Measurements from ENCODE around the gene ADARB2. TPM values are rescaled to one million over a fixed set of nuclear protein-coding genes. Genes with fewer than 3 reads are reported as not detected.

Gene ADARB2
- polyA plus RNA-seq, 1 of the 3 experiments (the other 2 are of a cell fraction): not detected

DNA sequence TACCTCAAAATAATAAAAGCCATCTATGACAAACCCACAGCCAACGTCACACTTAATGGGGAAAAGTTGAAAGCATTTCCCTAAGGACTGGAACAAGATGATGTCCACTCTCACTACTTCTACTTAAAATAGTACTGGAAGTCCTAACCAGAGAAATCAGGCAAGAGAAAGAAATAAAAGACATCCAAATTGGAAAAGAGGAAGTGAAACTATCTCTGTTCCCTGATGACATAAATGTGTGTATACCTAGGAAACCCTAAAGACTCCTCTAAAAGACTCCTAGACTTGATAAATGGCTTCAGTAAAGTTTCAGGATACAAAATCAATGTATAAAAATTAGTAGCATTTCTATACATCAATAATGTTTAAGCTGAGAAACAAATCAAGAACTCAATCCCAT is 367.0 kb downstream of the ADARB2 start (continued):
- TF ChIP-seq, protein P1, sequence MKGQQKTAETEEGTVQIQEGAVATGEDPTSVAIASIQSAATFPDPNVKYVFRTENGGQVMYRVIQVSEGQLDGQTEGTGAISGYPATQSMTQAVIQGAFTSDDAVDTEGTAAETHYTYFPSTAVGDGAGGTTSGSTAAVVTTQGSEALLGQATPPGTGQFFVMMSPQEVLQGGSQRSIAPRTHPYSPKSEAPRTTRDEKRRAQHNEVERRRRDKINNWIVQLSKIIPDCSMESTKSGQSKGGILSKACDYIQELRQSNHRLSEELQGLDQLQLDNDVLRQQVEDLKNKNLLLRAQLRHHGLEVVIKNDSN (IDR thresholded peaks at IDR 0.05; ENCODE audit: borderline replicate concordance, low read depth): no peak
- TF ChIP-seq, protein P2, sequence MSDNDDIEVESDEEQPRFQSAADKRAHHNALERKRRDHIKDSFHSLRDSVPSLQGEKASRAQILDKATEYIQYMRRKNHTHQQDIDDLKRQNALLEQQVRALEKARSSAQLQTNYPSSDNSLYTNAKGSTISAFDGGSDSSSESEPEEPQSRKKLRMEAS (IDR thresholded peaks at IDR 0.05; ENCODE audit: low read depth): no peak
- TF ChIP-seq RCOR1 (IDR thresholded peaks at IDR 0.05; ENCODE audit: low read length) (no peak), EP300 (IDR thresholded peaks at IDR 0.05; ENCODE audit: borderline replicate concordance in 1 of 2, low read depth in 1 of 2, low read length in 1 of 2) (no peak), RXRA (IDR thresholded peaks at IDR 0.05; ENCODE audit: borderline replicate concordance, low read depth) (no peak), YY1 (IDR thresholded peaks at IDR 0.05; ENCODE audit: low read depth) (no peak)

GRCh38 chr10:1369665-1370064 is 367.7 kb downstream of the ADARB2 start:
- Histone ChIP-seq H3K9me2 (no peaks in the 10 kb centered on the region), H3K36me3 (replicated peaks in 1 of 2; ENCODE audit: control insufficient read depth in 1 of 2, insufficient read depth in 2 of 2, low read length in 1 of 2) (no peaks in the 10 kb centered on the region), H3K27me3 (ENCODE audit: insufficient read depth) (no peaks in the 10 kb centered on the region), H3F3A (replicated peaks; ENCODE audit: insufficient read depth) (no peaks in the 10 kb centered on the region), H3K79me2 (ENCODE audit: insufficient read depth) (no peaks in the 10 kb centered on the region), H4K20me1 (ENCODE audit: insufficient read depth) (no peaks in the 10 kb centered on the region), H3K4me1 (ENCODE audit: control insufficient read depth in 1 of 2, insufficient read depth in 2 of 2, low read depth in 1 of 2, low read length in 1 of 2) (peaks cover 0 to 7% of the 10 kb centered on the region in 2 experiments; a peak in 1 of 4 replicates), H3K4me2 (no peak overlapping the region), H3K9me3 (no peaks in the 10 kb centered on the region), H3K4me3 (ENCODE audit: low read depth in 2 of 2, low read length in 1 of 2) (no peak overlapping the region), H3K9ac (no peak overlapping the region), H2AFZ (ENCODE audit: low read depth) (no peak overlapping the region), H3K27ac (ENCODE audit: low read depth in 2 of 2, low read length in 1 of 2) (no peak overlapping the region)
- peak; percentile 26 for DNase-seq
- WGBS (ENCODE audit: low lambda C conversion rate): 35% methylated on average over 7 of the region's 7 CpGs
- TF ChIP-seq JUND (IDR thresholded peaks at IDR 0.05) (no peak), FOSL2 (IDR thresholded peaks at IDR 0.05; ENCODE audit: borderline replicate concordance, low read depth) (no peak), TEAD4 (IDR thresholded peaks at IDR 0.05; ENCODE audit: borderline replicate concordance, insufficient read depth) (no peak), PBX3 (IDR thresholded peaks at IDR 0.05) (no peak), SIN3A (IDR thresholded peaks at IDR 0.05; ENCODE audit: borderline replicate concordance, low read depth, low read length) (no peak), SMC3 (IDR thresholded peaks at IDR 0.05; ENCODE audit: low read depth, low read length) (no peak), MXI1 (IDR thresholded peaks at IDR 0.05; ENCODE audit: low read depth, low read length) (no peak), TCF12 (IDR thresholded peaks at IDR 0.05) (no peak), CHD2 (IDR thresholded peaks at IDR 0.05; ENCODE audit: low read length, partially characterized antibody) (no peak), FOXJ3 (CRISPR knock-in tag; IDR thresholded peaks at IDR 0.05) (no peak), ELF1 (IDR thresholded peaks at IDR 0.05) (no peak), GATA2 (CRISPR knock-in tag; IDR thresholded peaks at IDR 0.05) (no peak), IRF3 (IDR thresholded peaks at IDR 0.05; ENCODE audit: low read depth, low read length) (no peak), GABPA (IDR thresholded peaks at IDR 0.05; ENCODE audit: low read depth) (no peak)
- TF ChIP-seq, protein P2 (IDR thresholded peaks at IDR 0.05; ENCODE audit: low read depth): no peak
- TF ChIP-seq, protein P3, sequence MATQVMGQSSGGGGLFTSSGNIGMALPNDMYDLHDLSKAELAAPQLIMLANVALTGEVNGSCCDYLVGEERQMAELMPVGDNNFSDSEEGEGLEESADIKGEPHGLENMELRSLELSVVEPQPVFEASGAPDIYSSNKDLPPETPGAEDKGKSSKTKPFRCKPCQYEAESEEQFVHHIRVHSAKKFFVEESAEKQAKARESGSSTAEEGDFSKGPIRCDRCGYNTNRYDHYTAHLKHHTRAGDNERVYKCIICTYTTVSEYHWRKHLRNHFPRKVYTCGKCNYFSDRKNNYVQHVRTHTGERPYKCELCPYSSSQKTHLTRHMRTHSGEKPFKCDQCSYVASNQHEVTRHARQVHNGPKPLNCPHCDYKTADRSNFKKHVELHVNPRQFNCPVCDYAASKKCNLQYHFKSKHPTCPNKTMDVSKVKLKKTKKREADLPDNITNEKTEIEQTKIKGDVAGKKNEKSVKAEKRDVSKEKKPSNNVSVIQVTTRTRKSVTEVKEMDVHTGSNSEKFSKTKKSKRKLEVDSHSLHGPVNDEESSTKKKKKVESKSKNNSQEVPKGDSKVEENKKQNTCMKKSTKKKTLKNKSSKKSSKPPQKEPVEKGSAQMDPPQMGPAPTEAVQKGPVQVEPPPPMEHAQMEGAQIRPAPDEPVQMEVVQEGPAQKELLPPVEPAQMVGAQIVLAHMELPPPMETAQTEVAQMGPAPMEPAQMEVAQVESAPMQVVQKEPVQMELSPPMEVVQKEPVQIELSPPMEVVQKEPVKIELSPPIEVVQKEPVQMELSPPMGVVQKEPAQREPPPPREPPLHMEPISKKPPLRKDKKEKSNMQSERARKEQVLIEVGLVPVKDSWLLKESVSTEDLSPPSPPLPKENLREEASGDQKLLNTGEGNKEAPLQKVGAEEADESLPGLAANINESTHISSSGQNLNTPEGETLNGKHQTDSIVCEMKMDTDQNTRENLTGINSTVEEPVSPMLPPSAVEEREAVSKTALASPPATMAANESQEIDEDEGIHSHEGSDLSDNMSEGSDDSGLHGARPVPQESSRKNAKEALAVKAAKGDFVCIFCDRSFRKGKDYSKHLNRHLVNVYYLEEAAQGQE (IDR thresholded peaks at IDR 0.05; ENCODE audit: low read depth, low read length): no peak
- TF ChIP-seq, protein P4, sequence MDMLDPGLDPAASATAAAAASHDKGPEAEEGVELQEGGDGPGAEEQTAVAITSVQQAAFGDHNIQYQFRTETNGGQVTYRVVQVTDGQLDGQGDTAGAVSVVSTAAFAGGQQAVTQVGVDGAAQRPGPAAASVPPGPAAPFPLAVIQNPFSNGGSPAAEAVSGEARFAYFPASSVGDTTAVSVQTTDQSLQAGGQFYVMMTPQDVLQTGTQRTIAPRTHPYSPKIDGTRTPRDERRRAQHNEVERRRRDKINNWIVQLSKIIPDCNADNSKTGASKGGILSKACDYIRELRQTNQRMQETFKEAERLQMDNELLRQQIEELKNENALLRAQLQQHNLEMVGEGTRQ (IDR thresholded peaks at IDR 0.05; ENCODE audit: borderline replicate concordance, low read depth, low read length): no peak
- POLR2A ChIA-PET: interaction anchor here (0.7 kb wide), 1 partner anchor 23 kb away, joined by 3 read pairs; no protein-coding TSS in a partner anchor
- CTCF ChIA-PET: interaction anchor here (1.3 to 2.2 kb wide), 4 partner anchors 10 to 142 kb away, joined by 4 to 11 read pairs (median 6); no protein-coding TSS in a partner anchor
